OCI-LY1 (cell line): Measurements from ENCODE around the gene TRIM62.
"Not testable (repeated sequence)": the region's sequence is repeated elsewhere in the genome, so short reads cannot be mapped to it uniquely, and the experiment has no call there.

Experiments
- H2AFZ ChIP-seq: fragments of 200-600 bp; sonication (generic), shearing (Covaris generic); 2 replicates; pipeline ENCODE4 v1.6.0; 2014; ENCODE audit warnings: antibody characterized with exemption, mild to moderate bottlenecking, low read length
- H3F3A ChIP-seq: fragments of 200-600 bp; sonication (generic), shearing (Covaris generic); 2 replicates; pipeline ENCODE4 v1.6.0; 2014; ENCODE audit warnings: mild to moderate bottlenecking, antibody characterized with exemption, low read length, moderate library complexity; ENCODE audit not compliant: insufficient read depth
- H3K27ac ChIP-seq: fragments of 200-600 bp; sonication (generic); 2 replicates; pipeline ENCODE4 v1.5.1; 2014; ENCODE audit warnings: low read length, mixed run types, mild to moderate bottlenecking, low read depth; ENCODE audit not compliant: poor library complexity, severe bottlenecking
- H3K27me3 ChIP-seq: fragments of 200-600 bp; sonication (generic); 2 replicates; pipeline ENCODE4 v1.6.0; 2014; ENCODE audit warnings: antibody characterized with exemption, mild to moderate bottlenecking, low read length, moderate library complexity; ENCODE audit not compliant: insufficient read depth
- H3K36me3 ChIP-seq: fragments of 200-600 bp; sonication (generic); 2 replicates; pipeline ENCODE4 v1.6.1; 2014; ENCODE audit warnings: mild to moderate bottlenecking, antibody characterized with exemption, low read length, moderate library complexity, mixed read lengths; ENCODE audit not compliant: insufficient read depth
- H3K4me1 ChIP-seq: fragments of 200-600 bp; sonication (generic); 2 replicates; pipeline ENCODE4 v1.5.1; 2014; ENCODE audit warnings: mild to moderate bottlenecking, low read length, moderate library complexity; ENCODE audit not compliant: insufficient read depth, severe bottlenecking
- H3K4me2 ChIP-seq: fragments of 200-600 bp; sonication (generic), shearing (Covaris generic); 2 replicates; pipeline ENCODE4 v1.6.1; 2014; ENCODE audit warnings: low read length
- H3K4me3 ChIP-seq: fragments of 200-600 bp; sonication (generic); 2 replicates; pipeline ENCODE4 v1.5.1; 2014; ENCODE audit warnings: low read length, low read depth, mild to moderate bottlenecking, mixed read lengths; ENCODE audit not compliant: poor library complexity, severe bottlenecking
- H3K79me2 ChIP-seq: fragments of 200-600 bp; shearing (Covaris generic); 2 replicates; pipeline ENCODE4 v1.6.1; 2016; ENCODE audit warnings: mixed run types, low read length, mixed read lengths; ENCODE audit not compliant: insufficient read depth
- H3K9ac ChIP-seq: fragments of 200-600 bp; sonication (generic), shearing (Covaris generic); 2 replicates; pipeline ENCODE4 v1.6.1; 2014; ENCODE audit warnings: mild to moderate bottlenecking, low read length, mixed read lengths
- H3K9me2 ChIP-seq: fragments of 200-600 bp; sonication (generic), shearing (Covaris generic); 2 replicates; pipeline ENCODE4 v1.6.1; 2014; ENCODE audit warnings: low read depth, mild to moderate bottlenecking, low read length, mixed read lengths
- H3K9me3 ChIP-seq: fragments of 200-600 bp; shearing (Covaris generic); 2 replicates; pipeline ENCODE4 v1.6.1; 2014; ENCODE audit warnings: low read length, mixed read lengths
- H4K20me1 ChIP-seq: fragments of 200-600 bp; sonication (generic), shearing (Covaris generic); 2 replicates; pipeline ENCODE4 v1.6.0; 2016; ENCODE audit warnings: mild to moderate bottlenecking, low read length; ENCODE audit not compliant: insufficient read depth
- CTCF ChIP-seq: fragments of 200-600 bp; sonication (generic), shearing (Covaris generic); IDR thresholded peaks from 2 replicates; pipeline ENCODE4 v1.5.1; 2017; ENCODE audit warnings: mild to moderate bottlenecking, antibody characterized with exemption, low read length, moderate library complexity, mixed read lengths
- EZH2 ChIP-seq: fragments of 200-600 bp; sonication (generic), shearing (Covaris generic); IDR thresholded peaks from 2 replicates; pipeline ENCODE4 v1.8.0; 2017; ENCODE audit warnings: borderline replicate concordance, mixed run types, mild to moderate bottlenecking, antibody characterized with exemption, low read length, moderate library complexity, mixed read lengths

Gene TRIM62

GRCh38 chr1:33141216-33141615 is 40.6 kb downstream of the TRIM62 start:
- Histone ChIP-seq H4K20me1 (no peaks in the 10 kb centered on the region), H3K27me3 (no peaks in the 10 kb centered on the region), H3K79me2 (no peaks in the 10 kb centered on the region), H2AFZ (no peak overlapping the region), H3F3A (no peaks in the 10 kb centered on the region), H3K9me2 (no peaks in the 10 kb centered on the region), H3K9ac (no peak overlapping the region), H3K9me3 (no peaks in the 10 kb centered on the region), H3K36me3 (no peaks in the 10 kb centered on the region), H3K4me1 (no peaks in the 10 kb centered on the region), H3K4me3 (no peak overlapping the region), H3K4me2 (no peak overlapping the region), H3K27ac (no peak overlapping the region)
- TF ChIP-seq EZH2: no peak
- TF ChIP-seq CTCF: no peak

GRCh38 chr1:33140153-33141149 is 41.4 kb downstream of the TRIM62 start:
- Histone ChIP-seq H3K4me2 (no peak overlapping the region), H3F3A (no peaks in the 10 kb centered on the region), H4K20me1 (no peaks in the 10 kb centered on the region), H3K9me2 (no peaks in the 10 kb centered on the region), H3K9ac (no peak overlapping the region), H3K4me3 (no peak overlapping the region), H2AFZ (no peak overlapping the region), H3K27me3 (no peaks in the 10 kb centered on the region), H3K36me3 (no peaks in the 10 kb centered on the region), H3K4me1 (no peaks in the 10 kb centered on the region), H3K9me3 (no peaks in the 10 kb centered on the region), H3K79me2 (no peaks in the 10 kb centered on the region), H3K27ac (no peak overlapping the region)
- no peak for TF ChIP-seq CTCF

- no peak overlapping the region for H2AFZ ChIP-seq
- H3K79me2 ChIP-seq: no peaks in the 10 kb centered on the region
- H3K9me3 ChIP-seq: no peaks in the 10 kb centered on the region
- H3K9ac ChIP-seq: no peak overlapping the region
- H3K36me3 ChIP-seq: no peaks in the 10 kb centered on the region
- no peak overlapping the region for H3K4me2 ChIP-seq
- no peak overlapping the region for H3K4me3 ChIP-seq
- H3K9me2 ChIP-seq: no peaks in the 10 kb centered on the region
- no peaks in the 10 kb centered on the region for H3K4me1 ChIP-seq
- no peaks in the 10 kb centered on the region; the same call in 1 of the 2 replicates for H3K27me3 ChIP-seq
- no peak overlapping the region for H3K27ac ChIP-seq
- no peaks in the 10 kb centered on the region for H3F3A ChIP-seq
- TF ChIP-seq EZH2: no peak
- TF ChIP-seq CTCF: peak; percentile 80
- no peaks in the 10 kb centered on the region for H4K20me1 ChIP-seq
These were observed 44.0 kb downstream of the TRIM62 start for GRCh38 chr1:33137800-33138199.

- H2AFZ ChIP-seq, H3K9me3 ChIP-seq, H3K9ac ChIP-seq, H3F3A ChIP-seq, H3K4me1 ChIP-seq, H3K27me3 ChIP-seq, H4K20me1 ChIP-seq, H3K4me2 ChIP-seq, H3K27ac ChIP-seq, H3K4me3 ChIP-seq, H3K79me2 ChIP-seq, H3K9me2 ChIP-seq, H3K36me3 ChIP-seq: not testable (repeated sequence)
These were observed 45.8 kb downstream of the TRIM62 start for GRCh38 chr1:33136041-33136440.
